GM20431 (cell line): ENCODE results near the gene HNF1B.
"Not testable (repeated sequence)": the region's sequence is repeated elsewhere in the genome, so short reads cannot be mapped to it uniquely, and the experiment has no call there.

Experiments
- in situ Hi-C: fragments of 300-500 bp; cut with MseI, MboI; formaldehyde crosslinking; loops from one replicate; pipeline ENCODE4 v1.15.0; 2020; ENCODE audit warnings: low sequenced_read_pairs; ENCODE audit not compliant: unreplicated experiment

Gene HNF1B

GRCh38 chr17:37679995-37680394, 64.9 kb downstream of the HNF1B start:
- in situ Hi-C loops, result not testable (repeated sequence)

GRCh38 chr17:37678036-37678435, 66.8 kb downstream of the HNF1B start:
- in situ Hi-C loops, result no loop called here

- in situ Hi-C loops, result no loop called here
Observed at GRCh38 chr17:37677021-37677420, 67.8 kb downstream of the HNF1B start.

GRCh38 chr17:37676115-37676925, 68.5 kb downstream of the HNF1B start:
- in situ Hi-C loops, result no loop called here

- in situ Hi-C loops, result no loop called here
Observed at GRCh38 chr17:37674511-37674910, 70.3 kb downstream of the HNF1B start.

GRCh38 chr17:37673386-37673785, 71.5 kb downstream of the HNF1B start:
- in situ Hi-C loops, result no loop called here

GRCh38 chr17:37672548-37673078, 72.2 kb downstream of the HNF1B start:
- in situ Hi-C loops, result no loop called here

GRCh38 chr17:37671824-37672547, 72.9 kb downstream of the HNF1B start:
- in situ Hi-C loops, result no loop called here

- in situ Hi-C loops, result no loop called here
Observed at GRCh38 chr17:37671028-37671823, 73.6 kb downstream of the HNF1B start.

- in situ Hi-C loops, result no loop called here
Observed at GRCh38 chr17:37667039-37667438, 77.8 kb downstream of the HNF1B start.

GRCh38 chr17:37664214-37664613, 80.6 kb downstream of the HNF1B start:
- in situ Hi-C loops, result no loop called here

- in situ Hi-C loops, result no loop called here
Observed at GRCh38 chr17:37662353-37662752, 82.5 kb downstream of the HNF1B start.

GRCh38 chr17:37661400-37662014, 83.4 kb downstream of the HNF1B start:
- in situ Hi-C loops, result no loop called here

GRCh38 chr17:37659925-37660324, 84.9 kb downstream of the HNF1B start:
- in situ Hi-C loops, result no loop called here

- in situ Hi-C loops, result no loop called here
Observed at GRCh38 chr17:37657202-37657601, 87.7 kb downstream of the HNF1B start.

GRCh38 chr17:37651849-37652248, 93.0 kb downstream of the HNF1B start:
- in situ Hi-C loops, result no loop called here

GRCh38 chr17:37650419-37651003, 94.3 kb downstream of the HNF1B start:
- in situ Hi-C loops, result no loop called here

- in situ Hi-C loops, result no loop called here
Observed at GRCh38 chr17:37648555-37648954, 96.3 kb downstream of the HNF1B start.

GRCh38 chr17:37647856-37648255, 97.0 kb downstream of the HNF1B start:
- in situ Hi-C loops, result no loop called here

- in situ Hi-C loops, result no loop called here
Observed at GRCh38 chr17:37643869-37644268, 101.0 kb downstream of the HNF1B start.
